Activated CD4-positive, alpha-beta T cell treated with anti-CD3 and anti-CD28 coated beads for 48 hours (primary cell): Measurements from ENCODE around the gene CENPP.
"Not testable (repeated sequence)": the region's sequence is repeated elsewhere in the genome, so short reads cannot be mapped to it uniquely, and the experiment has no call there.

ENCODE experiments used
- DNase-seq: peaks from one replicate; pipeline ENCODE4 v3.0.0-alpha.2; 2020

The CENPP gene

GRCh38 chr9:92558612-92559374, 233.0 kb downstream of the CENPP start:
- DNase-seq = no peak

GRCh38 chr9:92561374-92562330, 235.9 kb downstream of the CENPP start:
- no peak for DNase-seq

GRCh38 chr9:92562461-92562967, 236.8 kb downstream of the CENPP start:
- no peak for DNase-seq

- no peak for DNase-seq
These were observed 237.7 kb downstream of the CENPP start for GRCh38 chr9:92563116-92564100.

GRCh38 chr9:92564504-92564903, 238.8 kb downstream of the CENPP start:
- DNase-seq = no peak

- no peak for DNase-seq
These were observed 239.2 kb downstream of the CENPP start for GRCh38 chr9:92564982-92565381.

- not testable (repeated sequence) for DNase-seq
These were observed 246.1 kb downstream of the CENPP start for GRCh38 chr9:92571871-92572270.

GRCh38 chr9:92573612-92574011, 247.9 kb downstream of the CENPP start:
- DNase-seq = not testable (repeated sequence)

- no peak for DNase-seq
These were observed 250.4 kb downstream of the CENPP start for GRCh38 chr9:92576175-92576574.

- DNase-seq = no peak
These were observed 264.2 kb downstream of the CENPP start for GRCh38 chr9:92589923-92590322.

GRCh38 chr9:92590377-92590776, 264.6 kb downstream of the CENPP start:
- no peak for DNase-seq

- no peak for DNase-seq
These were observed 266.8 kb downstream of the CENPP start for GRCh38 chr9:92592537-92592936.

- no peak for DNase-seq
These were observed 267.5 kb downstream of the CENPP start for GRCh38 chr9:92592946-92593861.

GRCh38 chr9:92595075-92595474, 269.3 kb downstream of the CENPP start:
- DNase-seq = not testable (repeated sequence)

GRCh38 chr9:92595930-92596329, 270.2 kb downstream of the CENPP start:
- no peak for DNase-seq

- DNase-seq = no peak
These were observed 272.6 kb downstream of the CENPP start for GRCh38 chr9:92598382-92598781.

GRCh38 chr9:92599938-92600461, 274.2 kb downstream of the CENPP start:
- DNase-seq = no peak

GRCh38 chr9:92600462-92601261, 274.9 kb downstream of the CENPP start:
- DNase-seq = no peak

- no peak for DNase-seq
These were observed 275.7 kb downstream of the CENPP start for GRCh38 chr9:92601451-92601850.

GRCh38 chr9:92602413-92602812, 276.7 kb downstream of the CENPP start:
- DNase-seq = no peak
